Right lobe of liver (tissue), 6 donors: ENCODE measurements around the gene FANCC. TPM values are rescaled to one million over a fixed set of nuclear protein-coding genes. Genes with fewer than 3 reads are reported as not detected.

Experiments
- ATAC-seq, 4 donors: fragments of 200-7000 bp; cut with Tn5 transposase; one replicate each; pipeline ENCODE4 v1.9.1; 2020; ENCODE audit warnings: mild to moderate bottlenecking in 4 of 4, moderate library complexity in 4 of 4
- DNase-seq, 3 donors: peaks; one replicate each; pipeline ENCODE4 v3.0.0-alpha.2; 2020
- H3K27ac ChIP-seq, 3 donors: fragments of 200-600 bp; one replicate each; pipeline ENCODE4 v1.8.0; 2022
- H3K27me3 ChIP-seq, 2 donors: fragments of 200-600 bp; one replicate each; pipeline ENCODE4 v1.8.0; 2022
- H3K36me3 ChIP-seq, 4 donors: fragments of 200-600 bp; sonication (generic) in 1 of 4; one replicate each; pipeline versions ENCODE4 v1.5.1 to v1.8.0; 2017 to 2022; ENCODE audit warnings: control low read depth in 1 of 4
- H3K4me1 ChIP-seq, 4 donors: fragments of 200-600 bp; sonication (generic) in 1 of 4; one replicate each; pipeline versions ENCODE4 v1.5.1 to v1.8.0; 2017 to 2022; ENCODE audit warnings: control low read depth in 1 of 4
- H3K4me3 ChIP-seq, 3 donors: fragments of 200-600 bp; one replicate each; pipeline ENCODE4 v1.8.0; 2022
- H3K9me3 ChIP-seq, 4 donors: fragments of 200-600 bp; sonication (generic) in 1 of 4; one replicate each; pipeline versions ENCODE4 v1.5.1 to v1.8.0; 2017 to 2022; ENCODE audit warnings: control low read depth in 1 of 4
- CTCF ChIP-seq, 4 donors: fragments of 200-600 bp in 3 of 4; fragments of 450-650 bp in 1 of 4; IDR thresholded peaks; one replicate each; pipeline versions ENCODE4 v1.5.1 to v1.8.0; 2016 to 2022; ENCODE audit warnings: antibody characterized with exemption in 4 of 4, mild to moderate bottlenecking in 2 of 4
- POLR2A ChIP-seq: fragments of 450-650 bp; IDR thresholded peaks from one replicate; pipeline ENCODE4 v1.6.1; 2017; ENCODE audit warnings: antibody characterized with exemption, mild to moderate bottlenecking
- WGBS: methylation state at CpG from one replicate; pipeline ENCODE4 v1.1.6; 2018; ENCODE audit warnings: low coverage, low lambda C conversion rate; ENCODE audit not compliant: insufficient coverage; ENCODE audit errors: missing lambda C conversion rate; 5-methylcytosine and 5-hydroxymethylcytosine counted together
- intact Hi-C, 2 donors: fragments of 100-400 bp; cut with DNase I; formaldehyde crosslinking; loops; one replicate each; pipeline versions ENCODE4 v1.11.2 to v1.14.1; 2022
- total RNA-seq, 6 experiments: library from RNA; depleted of rRNA in 2 of 6; stranded (reverse); fragments of >200 nt in 2 of 6; fragmentation: NEBNext Ultra II Directional in 3 of 6; extraction: Animal tissue kit (Norgen Biotek cat#: 25700) in 3 of 6; gene quantifications; one replicate each; pipeline versions ENCODE4 v1.1.0 to v1.2.4, GENCODE V29; 2016 to 2023
- donor health status: DM: no; HTN: yes; CAD: no.
- donor health status: DM: no; HTN: no; CAD: no.
- donor health status: DM: no; HTN: no; CAD: no.
- donor health status: DM: no; HTN: yes; CAD: no.
- donor health status: DM: no; HTN: yes; CAD: no.

FANCC gene
- total RNA-seq, 6 experiments from 2014 or later = 8.1 to 27.9 (median 13.2) TPM

- Histone ChIP-seq H3K9me3 (no peaks in the 10 kb centered on the region), H3K27me3 (no peaks in the 10 kb centered on the region), H3K4me3 (no peak overlapping the region), H3K27ac (peak overlapping the region in 1 of 3 donors; percentile 22), H3K36me3 (peaks cover 0 to 10% (median 0%) of the 10 kb centered on the region in 4 donors), H3K4me1 (no peaks in the 10 kb centered on the region)
- TF ChIP-seq CTCF (IDR thresholded peaks at IDR 0.05) (no peak), POLR2A (no peak)
- 87% methylated on average over 6 of the region's 24 CpGs for WGBS
- DNase-seq (no peak), ATAC-seq (no peak)
- intact Hi-C loops = no loop called here
Observed at GRCh38 chr9:95099321-95100070, 218.0 kb downstream of the FANCC start.

GRCh38 chr9:95098391-95098921 lies 219.1 kb downstream of the FANCC start:
- Histone ChIP-seq H3K9me3 (no peaks in the 10 kb centered on the region), H3K27me3 (no peaks in the 10 kb centered on the region), H3K36me3 (peaks cover 0 to 10% (median 0%) of the 10 kb centered on the region in 4 donors), H3K4me1 (no peaks in the 10 kb centered on the region), H3K4me3 (no peak overlapping the region), H3K27ac (no peak overlapping the region)
- no peak for TF ChIP-seq CTCF (IDR thresholded peaks at IDR 0.05)
- TF ChIP-seq POLR2A = no peak
- ATAC-seq (no peak), DNase-seq (no peak)
- WGBS = 70% methylated on average over 4 of the region's 12 CpGs
- intact Hi-C loops = no loop called here

- Histone ChIP-seq H3K27me3 (no peaks in the 10 kb centered on the region), H3K4me1 (no peaks in the 10 kb centered on the region), H3K4me3 (no peak overlapping the region), H3K27ac (no peak overlapping the region), H3K9me3 (no peaks in the 10 kb centered on the region), H3K36me3 (peaks cover 0 to 10% (median 0%) of the 10 kb centered on the region in 4 donors)
- 84% methylated on average over 5 of the region's 7 CpGs for WGBS
- DNase-seq = no peak
- TF ChIP-seq CTCF (IDR thresholded peaks at IDR 0.05) (no peak), POLR2A (no peak)
- ATAC-seq = no peak
- intact Hi-C loops = no loop called here
Observed at GRCh38 chr9:95097279-95097678, 220.2 kb downstream of the FANCC start.

- Histone ChIP-seq H3K9me3 (no peaks in the 10 kb centered on the region), H3K4me3 (no peak overlapping the region), H3K4me1 (no peaks in the 10 kb centered on the region), H3K27ac (no peak overlapping the region), H3K27me3 (no peaks in the 10 kb centered on the region), H3K36me3 (peaks cover 0 to 10% (median 0%) of the 10 kb centered on the region in 4 donors)
- ATAC-seq (peak; percentile 43 to 76 (median 71)), DNase-seq (peak in 1 of 3 donors; percentile 59)
- intact Hi-C loops = no loop called here
- WGBS = 0% methylated on average over 1 of the region's 6 CpGs
- peak; percentile 21 to 51 (median 41) for TF ChIP-seq CTCF (IDR thresholded peaks at IDR 0.05)
- TF ChIP-seq POLR2A = no peak
Observed at GRCh38 chr9:95096807-95097206, 220.7 kb downstream of the FANCC start.
